PFSK-1 (cell line): ENCODE results near the gene TRIP10.

Experiments used
- FOXP2 ChIP-seq: optimal IDR thresholded peaks from 2 replicates; pipeline ENCODE3; 2011; ENCODE audit warnings: borderline replicate concordance, control low read depth, inconsistent platforms; ENCODE audit not compliant: insufficient read depth; ENCODE audit errors: extremely low read length, extremely low read depth
- POLR2AphosphoS5 ChIP-seq: IDR thresholded peaks from 2 replicates; pipeline ENCODE4 v1.6.1; 2012; ENCODE audit warnings: low read depth, mild to moderate bottlenecking, control low read depth, low read length, moderate library complexity
- REST ChIP-seq, 2 experiments: IDR thresholded peaks; 2 replicates each; pipeline versions ENCODE4 v1.6.1 to v1.8.0; 2011 to 2012; ENCODE audit warnings: low read depth in 2 of 2, low read length in 2 of 2, control low read depth in 1 of 2, inconsistent platforms in 1 of 2, mild to moderate bottlenecking in 1 of 2, moderate library complexity in 1 of 2; ENCODE audit not compliant: insufficient read depth in 1 of 2
- SIN3A ChIP-seq: IDR thresholded peaks from 2 replicates; pipeline ENCODE4 v1.6.1; 2012; ENCODE audit warnings: mild to moderate bottlenecking, low read length, moderate library complexity, borderline replicate concordance; ENCODE audit not compliant: insufficient read depth
- TAF1 ChIP-seq: IDR thresholded peaks from 2 replicates; pipeline ENCODE4 v1.6.1; 2012; ENCODE audit warnings: low read length, control low read depth, borderline replicate concordance; ENCODE audit not compliant: insufficient read depth

GRCh38 chr19:6750062-6750461 is 10.6 kb downstream of the TRIP10 start:
- TF ChIP-seq FOXP2, result no peak
- TF ChIP-seq REST (IDR thresholded peaks at IDR 0.05; ENCODE audit: insufficient read depth in 1 of 2, low read depth in 2 of 2, low read length in 2 of 2), result no peak
- TF ChIP-seq POLR2AphosphoS5, result no peak
- TF ChIP-seq TAF1, result no peak
- TF ChIP-seq SIN3A, result no peak
